A673 (cell line): Measurements from ENCODE around the gene PHB1. TPM values are rescaled to one million over a fixed set of nuclear protein-coding genes. Genes with fewer than 3 reads are reported as not detected.

Source experiments
- BruUV-seq: library from RNA; stranded (reverse); fragments of 400-500 nt; replicated peaks from 2 replicates; lab custom pipeline; 2021; lab: Mats Ljungman, UMichigan
- CTCF ChIA-PET: fragments of 300-600 bp; sonication (Branson Sonifier 250); formaldehyde crosslinking; loops from one replicate; lab custom pipeline; 2022; ENCODE audit warnings: antibody characterized with exemption; lab: Charles Lee
- POLR2A ChIA-PET: fragments of 300-600 bp; sonication (Branson Sonifier 250); formaldehyde crosslinking; loops from one replicate; lab custom pipeline; 2022; ENCODE audit warnings: antibody characterized with exemption; ENCODE audit not compliant: low non-redundant PET; lab: Charles Lee
- DNase-seq: peaks from one replicate; pipeline ENCODE4 v3.0.0-alpha.2; 2015; ENCODE audit warnings: low spot score
- H3K27ac ChIP-seq: fragments of 200-600 bp; sonication (generic); 2 replicates; pipeline ENCODE4 v1.5.1; 2016; ENCODE audit warnings: mixed run types, low read depth, mild to moderate bottlenecking, mixed read lengths, antibody characterized with exemption, low read length; ENCODE audit not compliant: poor library complexity, severe bottlenecking
- H3K27me3 ChIP-seq: fragments of 200-600 bp; sonication (generic); replicated peaks from 2 replicates; pipeline ENCODE4 v1.6.1; 2017; ENCODE audit warnings: mixed run types, low read depth, mild to moderate bottlenecking, mixed read lengths, antibody characterized with exemption, low read length; ENCODE audit not compliant: insufficient read depth, poor library complexity
- H3K36me3 ChIP-seq: fragments of 200-600 bp; sonication (generic); 2 replicates; pipeline ENCODE4 v1.6.1; 2016; ENCODE audit warnings: mixed run types, mild to moderate bottlenecking, mixed read lengths, antibody characterized with exemption, low read length; ENCODE audit not compliant: insufficient read depth, poor library complexity, severe bottlenecking
- H3K4me1 ChIP-seq: fragments of 200-600 bp; sonication (generic); 2 replicates; pipeline ENCODE4 v1.6.1; 2017; ENCODE audit warnings: mixed run types, mild to moderate bottlenecking, mixed read lengths, antibody characterized with exemption, low read length; ENCODE audit not compliant: insufficient read depth, poor library complexity, severe bottlenecking
- H3K4me3 ChIP-seq: fragments of 200-600 bp; sonication (generic); 2 replicates; pipeline ENCODE4 v1.5.1; 2016; ENCODE audit warnings: low read depth, mixed run types, mild to moderate bottlenecking, mixed read lengths, low read length; ENCODE audit not compliant: poor library complexity, severe bottlenecking
- H3K9me3 ChIP-seq: fragments of 200-600 bp; sonication (generic); 2 replicates; pipeline ENCODE4 v1.6.1; 2016; ENCODE audit warnings: mixed run types, low read depth, mild to moderate bottlenecking, mixed read lengths, antibody characterized with exemption, low read length; ENCODE audit not compliant: poor library complexity, severe bottlenecking
- EZH2 ChIP-seq: fragments of 200-600 bp; sonication (generic); IDR thresholded peaks from 2 replicates; pipeline ENCODE4 v1.6.1; 2017; ENCODE audit warnings: borderline replicate concordance, low read depth, mild to moderate bottlenecking, mixed read lengths, antibody characterized with exemption, low read length; ENCODE audit not compliant: poor library complexity, severe bottlenecking
- intact Hi-C: fragments of 100-400 bp; cut with micrococcal nuclease; formaldehyde crosslinking; loops from one replicate; pipeline ENCODE4 v1.10.0; 2022; ENCODE audit not compliant: unreplicated experiment
- total RNA-seq: library from RNA; stranded (reverse); gene quantifications from 2 replicates; pipeline ENCODE4 v1.2.3, GENCODE V29; 2021
- TF ChIP-seq, protein P1 (sequence below): fragments of 300-800, 200-600 bp; sonication (generic); conservative IDR thresholded peaks from 2 replicates; pipeline ENCODE4 v1.5.1; 2017; ENCODE audit warnings: low read depth, mild to moderate bottlenecking, antibody characterized with exemption, low read length, moderate library complexity, mixed read lengths

The PHB1 gene
- total RNA-seq, 1 experiment from 2014 or later = 451 TPM

DNA sequence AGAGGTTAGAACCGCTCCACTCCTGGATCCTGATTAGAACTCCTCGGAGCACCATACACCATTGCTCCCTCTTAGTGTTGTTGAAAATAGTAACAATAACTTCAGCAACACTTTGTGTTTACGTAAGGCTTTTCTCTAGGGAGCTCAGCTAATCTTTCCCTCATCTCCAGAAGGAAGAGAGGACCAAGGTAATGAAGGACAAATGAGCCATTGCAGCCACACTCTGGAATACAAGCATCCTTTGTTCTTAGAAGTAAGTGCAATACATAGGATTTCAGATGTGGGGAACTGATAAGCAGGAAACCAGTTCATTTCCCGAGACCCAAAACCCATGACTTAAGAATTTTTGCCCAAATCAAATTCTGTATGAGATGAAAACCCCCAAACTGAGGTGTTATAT lies 29.7 kb downstream of the PHB1 start:
- Histone ChIP-seq H3K27ac (no peak overlapping the region), H3K9me3 (no peaks in the 10 kb centered on the region), H3K36me3 (no peaks in the 10 kb centered on the region), H3K4me1 (peaks cover 2% of the 10 kb centered on the region), H3K4me3 (no peak overlapping the region), H3K27me3 (no peaks in the 10 kb centered on the region)
- intact Hi-C loops = no loop called here
- TF ChIP-seq, protein P1, sequence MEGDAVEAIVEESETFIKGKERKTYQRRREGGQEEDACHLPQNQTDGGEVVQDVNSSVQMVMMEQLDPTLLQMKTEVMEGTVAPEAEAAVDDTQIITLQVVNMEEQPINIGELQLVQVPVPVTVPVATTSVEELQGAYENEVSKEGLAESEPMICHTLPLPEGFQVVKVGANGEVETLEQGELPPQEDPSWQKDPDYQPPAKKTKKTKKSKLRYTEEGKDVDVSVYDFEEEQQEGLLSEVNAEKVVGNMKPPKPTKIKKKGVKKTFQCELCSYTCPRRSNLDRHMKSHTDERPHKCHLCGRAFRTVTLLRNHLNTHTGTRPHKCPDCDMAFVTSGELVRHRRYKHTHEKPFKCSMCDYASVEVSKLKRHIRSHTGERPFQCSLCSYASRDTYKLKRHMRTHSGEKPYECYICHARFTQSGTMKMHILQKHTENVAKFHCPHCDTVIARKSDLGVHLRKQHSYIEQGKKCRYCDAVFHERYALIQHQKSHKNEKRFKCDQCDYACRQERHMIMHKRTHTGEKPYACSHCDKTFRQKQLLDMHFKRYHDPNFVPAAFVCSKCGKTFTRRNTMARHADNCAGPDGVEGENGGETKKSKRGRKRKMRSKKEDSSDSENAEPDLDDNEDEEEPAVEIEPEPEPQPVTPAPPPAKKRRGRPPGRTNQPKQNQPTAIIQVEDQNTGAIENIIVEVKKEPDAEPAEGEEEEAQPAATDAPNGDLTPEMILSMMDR = no peak
- no peak for DNase-seq
- CTCF ChIA-PET = no interaction called here
- BruUV-seq = no TSS peak
- POLR2A ChIA-PET = no interaction called here

DNA sequence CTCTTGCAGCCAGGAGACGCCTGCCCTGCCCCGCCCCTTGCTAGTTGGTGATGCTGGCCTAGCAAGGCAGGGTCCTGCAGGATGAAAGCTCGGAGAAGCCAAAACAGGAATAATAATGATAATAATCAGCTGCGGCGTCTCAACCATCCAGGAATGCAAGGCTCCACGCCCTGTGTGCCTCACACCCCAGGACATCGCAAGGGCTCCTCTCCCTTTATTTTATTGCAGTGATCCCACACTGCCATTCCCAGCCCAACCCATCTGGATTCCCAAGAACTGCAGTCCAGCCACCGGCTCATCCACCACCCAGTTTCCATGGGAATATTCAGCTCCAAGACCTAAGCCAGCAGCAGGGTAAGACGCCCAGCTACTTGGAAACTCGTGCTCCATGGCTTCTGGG lies 31.6 kb downstream of the PHB1 start:
- DNase-seq = no peak
- no TSS peak for BruUV-seq
- Histone ChIP-seq H3K27ac (no peak overlapping the region), H3K9me3 (no peaks in the 10 kb centered on the region), H3K27me3 (no peaks in the 10 kb centered on the region), H3K36me3 (no peaks in the 10 kb centered on the region), H3K4me3 (no peak overlapping the region), H3K4me1 (no peaks in the 10 kb centered on the region)
- CTCF ChIA-PET = no interaction called here
- intact Hi-C loops = no loop called here
- POLR2A ChIA-PET = no interaction called here
- TF ChIP-seq EZH2 = no peak
- TF ChIP-seq, protein P1 = no peak

DNA sequence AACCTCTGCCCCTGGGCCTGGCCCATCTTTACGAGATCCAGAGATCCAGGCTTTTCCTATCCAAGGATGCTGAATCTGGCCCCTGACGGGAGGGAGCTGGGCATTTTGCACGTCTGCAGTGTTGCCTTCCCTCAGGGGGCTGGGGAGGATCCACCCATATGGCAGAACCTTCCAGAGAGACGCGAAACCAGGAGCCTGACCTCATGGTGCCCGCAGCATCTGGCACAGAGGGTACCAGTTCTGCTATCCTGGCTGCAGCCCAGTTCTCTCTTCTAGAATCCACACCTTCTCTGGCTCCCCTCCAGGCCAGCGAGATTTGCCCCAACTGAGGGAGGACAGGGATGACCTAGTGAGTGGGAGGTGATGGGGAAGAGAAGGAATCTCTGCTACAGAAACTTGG lies 32.1 kb downstream of the PHB1 start:
- Histone ChIP-seq H3K27ac (no peak overlapping the region), H3K9me3 (no peaks in the 10 kb centered on the region), H3K27me3 (no peaks in the 10 kb centered on the region), H3K4me1 (no peaks in the 10 kb centered on the region), H3K4me3 (no peak overlapping the region), H3K36me3 (no peaks in the 10 kb centered on the region)
- intact Hi-C loops = no loop called here
- BruUV-seq = no TSS peak
- ChIA-PET POLR2A (no interaction called here), CTCF (no interaction called here)
- TF ChIP-seq, protein P1 = no peak
- TF ChIP-seq EZH2 = no peak
- DNase-seq = no peak
